ENCODE data around the gene CDKN2C. TPM values are rescaled to one million over a fixed set of nuclear protein-coding genes. Genes with fewer than 3 reads are reported as not detected.

Gene CDKN2C
- total RNA-seq, 1 donor from 2014 or later = 17.1 TPM

GRCh38 chr1:50964863-50965262 lies 5.2 kb upstream of the CDKN2C start:
- DNase-seq (ENCODE audit: low read depth in 2 of 2) = no peak

- DNase-seq (ENCODE audit: low read depth in 2 of 2) = no peak
These were observed 3.1 kb upstream of the CDKN2C start for GRCh38 chr1:50966991-50967390.

DNA sequence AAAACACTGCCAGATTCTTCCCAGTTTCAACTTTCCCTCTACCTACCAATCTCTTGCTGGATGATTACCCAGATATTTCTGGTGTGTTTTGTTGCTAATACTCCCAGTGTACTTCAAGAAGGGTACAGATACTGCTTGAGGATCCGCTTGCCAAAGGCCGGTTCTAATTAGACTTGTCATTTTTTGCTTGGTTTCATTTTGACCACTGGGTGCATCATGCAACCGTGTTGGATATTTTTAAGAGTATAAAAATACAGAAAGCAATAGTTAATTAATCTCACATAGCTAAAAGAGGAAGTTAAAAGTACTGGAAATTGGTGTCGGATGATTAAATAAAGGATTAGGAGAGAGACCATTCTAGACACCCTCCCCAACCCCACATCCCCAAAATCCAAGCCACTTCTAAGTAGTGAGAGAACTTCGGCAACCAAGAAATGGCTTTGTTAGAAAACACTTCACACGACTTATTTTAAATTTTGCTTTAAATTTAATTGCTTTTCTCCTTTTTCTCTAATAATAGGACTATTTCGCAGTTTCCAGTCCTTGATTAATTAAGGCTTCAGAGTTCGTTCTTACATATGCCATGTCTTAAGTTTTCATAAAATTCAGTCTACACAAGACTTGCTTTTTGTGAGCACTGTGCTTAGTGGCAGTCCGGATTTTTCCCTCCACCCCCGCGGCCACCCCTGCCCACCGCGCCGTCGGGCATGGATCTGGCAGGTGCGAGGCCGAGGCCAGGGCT lies 2.5 kb upstream of the CDKN2C start:
- peak; percentile 27 to 33 for DNase-seq (ENCODE audit: low read depth in 2 of 2)

- peak; percentile 94 to 95 for DNase-seq (ENCODE audit: low read depth in 2 of 2)
These were observed 1.8 kb upstream of the CDKN2C start for GRCh38 chr1:50968158-50968820.

- peak; percentile 51 to 63 for DNase-seq (ENCODE audit: low read depth in 2 of 2)
These were observed 1.0 kb upstream of the CDKN2C start for GRCh38 chr1:50968821-50969610.

DNA sequence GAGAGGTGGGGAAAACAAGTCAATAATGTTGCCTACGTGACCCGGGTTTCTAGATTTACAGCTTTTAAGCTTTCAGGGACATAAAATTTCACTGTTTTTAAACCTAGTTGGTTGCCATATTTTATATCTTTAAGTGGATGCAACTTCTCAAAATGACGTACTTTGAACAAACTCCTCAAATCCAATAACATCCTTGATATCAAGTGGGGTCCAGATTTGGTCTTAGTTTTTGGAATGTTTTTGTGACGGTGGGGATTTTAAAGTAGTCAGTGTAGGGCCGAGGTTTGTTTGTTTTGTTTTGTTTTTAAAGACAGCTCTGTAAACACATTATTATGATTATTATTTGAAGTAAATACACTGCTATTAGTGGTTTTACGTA lies 453 bp downstream of the CDKN2C start:
- DNase-seq (ENCODE audit: low read depth in 2 of 2) = no peak

- peak; percentile 34 to 43 for DNase-seq (ENCODE audit: low read depth in 2 of 2)
These were observed 1.0 kb downstream of the CDKN2C start for GRCh38 chr1:50970931-50971582.

- no peak for DNase-seq (ENCODE audit: low read depth in 2 of 2)
These were observed 1.8 kb downstream of the CDKN2C start for GRCh38 chr1:50971748-50972305.

DNA sequence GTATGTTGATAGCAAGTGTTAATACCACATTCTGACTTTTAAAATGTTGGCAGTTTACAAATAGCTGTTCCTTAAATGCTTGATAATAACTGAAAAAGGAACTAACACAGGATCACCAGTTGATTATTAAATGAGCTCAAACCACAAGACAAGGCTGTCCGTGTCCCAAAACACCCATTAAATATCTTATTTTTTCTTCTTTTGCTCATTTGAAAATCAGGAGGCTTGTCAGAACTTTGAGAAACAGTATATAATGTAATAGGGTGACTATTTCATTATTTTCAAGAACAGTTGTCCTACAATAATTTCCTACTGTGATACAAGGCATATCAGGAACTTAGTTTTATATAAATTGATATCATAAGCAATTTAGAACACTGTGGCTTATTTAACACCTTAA lies 2.7 kb downstream of the CDKN2C start:
- peak in 1 of 2 donors; percentile 6 for DNase-seq (ENCODE audit: low read depth in 2 of 2)

DNA sequence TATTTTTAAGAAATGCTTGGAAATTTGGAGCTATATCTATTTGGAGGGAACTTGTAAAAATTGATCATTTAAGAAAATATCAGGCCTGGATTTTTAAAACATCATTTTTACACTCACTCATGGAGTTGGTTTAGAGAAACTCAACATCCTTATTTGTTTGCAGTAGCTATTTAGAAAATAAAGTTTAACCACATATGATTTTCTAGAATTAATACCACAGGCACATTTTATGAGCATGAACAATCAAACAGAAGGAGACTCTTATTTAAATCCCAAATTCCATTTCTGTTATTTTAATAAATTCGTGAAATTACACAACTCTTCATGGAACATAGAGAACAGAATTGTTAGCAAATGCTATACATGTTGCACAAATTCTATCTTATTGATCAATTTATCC lies 3.2 kb downstream of the CDKN2C start:
- no peak for DNase-seq (ENCODE audit: low read depth in 2 of 2)

DNA sequence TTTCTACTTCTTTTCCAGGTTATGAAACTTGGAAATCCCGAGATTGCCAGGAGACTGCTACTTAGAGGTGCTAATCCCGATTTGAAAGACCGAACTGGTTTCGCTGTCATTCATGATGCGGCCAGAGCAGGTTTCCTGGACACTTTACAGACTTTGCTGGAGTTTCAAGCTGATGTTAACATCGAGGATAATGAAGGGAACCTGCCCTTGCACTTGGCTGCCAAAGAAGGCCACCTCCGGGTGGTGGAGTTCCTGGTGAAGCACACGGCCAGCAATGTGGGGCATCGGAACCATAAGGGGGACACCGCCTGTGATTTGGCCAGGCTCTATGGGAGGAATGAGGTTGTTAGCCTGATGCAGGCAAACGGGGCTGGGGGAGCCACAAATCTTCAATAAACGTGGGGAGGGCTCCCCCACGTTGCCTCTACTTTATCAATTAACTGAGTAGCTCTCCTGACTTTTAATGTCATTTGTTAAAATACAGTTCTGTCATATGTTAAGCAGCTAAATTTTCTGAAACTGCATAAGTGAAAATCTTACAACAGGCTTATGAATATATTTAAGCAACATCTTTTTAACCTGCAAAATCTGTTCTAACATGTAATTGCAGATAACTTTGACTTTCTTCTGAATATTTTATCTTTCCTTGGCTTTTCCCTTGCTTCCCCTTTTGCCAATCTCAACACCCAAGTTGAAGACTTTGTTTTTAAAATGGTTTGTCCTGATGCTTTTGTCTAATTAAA lies 4.0 kb downstream of the CDKN2C start:
- DNase-seq (ENCODE audit: low read depth in 2 of 2) = no peak

DNA sequence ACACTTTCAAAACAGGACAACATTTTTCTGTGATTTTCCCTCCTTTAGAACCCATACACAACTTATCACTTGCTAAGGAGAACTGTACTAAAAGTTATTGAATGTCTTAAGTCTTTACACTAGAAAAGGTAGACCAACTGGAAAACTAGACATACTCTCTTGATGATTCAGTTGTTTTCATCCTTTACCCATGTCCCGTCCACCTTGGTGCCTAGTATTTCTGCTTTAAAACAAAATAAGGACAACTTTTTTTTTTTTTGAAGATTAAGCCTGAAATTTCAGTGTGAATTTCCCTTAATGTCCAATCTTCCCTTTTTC lies 4.5 kb downstream of the CDKN2C start:
- no peak for DNase-seq (ENCODE audit: low read depth in 2 of 2)

GRCh38 chr1:50975436-50975835 lies 5.4 kb downstream of the CDKN2C start:
- DNase-seq (ENCODE audit: low read depth in 2 of 2) = no peak

- DNase-seq (ENCODE audit: low read depth in 2 of 2) = peak in 1 of 2 donors; percentile 31
These were observed 6.3 kb downstream of the CDKN2C start for GRCh38 chr1:50976111-50976889.

DNA sequence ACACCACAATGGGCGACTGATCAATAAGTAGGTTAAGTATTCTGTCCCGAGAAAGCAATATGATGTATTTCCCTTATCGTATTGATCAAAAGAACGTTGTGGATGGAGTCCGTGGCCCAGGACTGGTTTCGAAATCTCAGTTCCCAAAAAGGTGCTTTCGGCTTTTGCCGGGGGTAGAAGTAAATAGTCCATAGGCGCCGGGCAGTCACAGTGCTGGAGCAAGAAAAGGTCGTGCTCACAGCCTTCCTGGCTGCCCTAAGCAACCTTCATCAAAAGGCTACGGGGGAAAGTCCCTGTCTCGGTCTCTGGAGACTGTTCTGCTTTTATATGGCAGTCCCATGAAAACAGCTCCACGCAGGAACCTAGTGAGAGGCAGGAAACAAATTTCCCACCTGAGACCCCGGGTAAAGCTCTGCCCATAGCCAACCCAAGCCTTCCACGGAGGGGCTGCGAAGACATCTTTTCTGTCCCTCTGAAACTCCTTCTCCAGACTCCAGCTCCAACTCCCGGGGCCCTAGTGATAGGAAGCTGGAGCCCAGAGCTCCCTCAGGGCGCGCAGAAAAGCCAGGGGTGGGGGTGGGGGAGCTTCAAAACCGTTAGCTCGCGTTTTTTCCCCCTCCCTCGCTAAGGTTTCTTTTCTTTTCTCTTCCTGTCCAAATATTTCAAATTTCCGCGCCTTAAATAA lies 7.0 kb downstream of the CDKN2C start:
- DNase-seq (ENCODE audit: low read depth in 2 of 2) = peak; percentile 46 to 51

- peak; percentile 51 to 54 for DNase-seq (ENCODE audit: low read depth in 2 of 2)
These were observed 7.6 kb downstream of the CDKN2C start for GRCh38 chr1:50977575-50978143.

DNA sequence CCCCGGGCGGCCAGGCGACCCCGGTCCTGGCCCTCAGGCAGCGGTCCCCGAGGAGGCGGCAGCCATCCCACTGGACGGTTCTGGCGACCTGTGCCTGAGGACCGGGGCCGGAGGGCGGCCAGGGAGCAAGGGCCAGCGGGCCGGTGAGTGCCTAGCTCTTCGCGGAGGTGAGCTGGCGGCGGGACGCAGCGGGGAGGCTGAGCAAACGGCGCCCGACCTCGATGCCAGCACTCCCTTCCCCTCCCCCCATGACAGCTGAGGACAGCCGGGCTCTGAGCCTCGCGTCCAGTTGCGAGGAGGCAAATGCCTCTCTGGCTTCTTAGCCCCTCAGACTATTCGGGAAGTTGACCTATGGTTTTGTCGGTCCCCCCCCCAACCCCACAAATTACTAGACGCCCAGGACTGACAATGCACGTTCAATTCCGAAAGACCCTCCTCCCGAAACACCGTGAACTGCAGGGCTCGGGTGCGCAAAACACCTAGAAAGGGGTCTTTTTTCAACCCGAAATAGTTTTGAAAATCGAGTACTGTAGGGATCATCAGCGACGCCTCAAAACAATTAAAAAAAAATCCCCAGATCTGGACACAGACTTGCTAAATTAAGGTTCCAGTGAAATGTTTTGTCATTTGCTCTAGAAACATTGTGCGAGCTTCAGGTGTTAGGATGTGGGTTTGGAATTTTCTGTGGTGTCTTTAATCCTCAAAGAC lies 8.3 kb downstream of the CDKN2C start:
- DNase-seq (ENCODE audit: low read depth in 2 of 2) = peak; percentile 69 to 81
